Hepatocyte (in vitro differentiated cells): ENCODE data around the gene FAM53B. TPM values are rescaled to one million over a fixed set of nuclear protein-coding genes. Genes with fewer than 3 reads are reported as not detected.

ENCODE experiments used
- DNase-seq: peaks from one replicate; pipeline ENCODE4 v3.0.0-alpha.2; 2016; ENCODE audit warnings: low spot score
- H2AFZ ChIP-seq: fragments of 200-600 bp; sonication (generic); 2 replicates; pipeline ENCODE4 v1.6.0; 2016; ENCODE audit warnings: antibody characterized with exemption, mild to moderate bottlenecking
- H3K27ac ChIP-seq: fragments of 200-600 bp; sonication (generic); 2 replicates; pipeline ENCODE4 v1.5.1; 2016; ENCODE audit warnings: mild to moderate bottlenecking
- H3K27me3 ChIP-seq: fragments of 200-600 bp; sonication (generic); 2 replicates; pipeline ENCODE4 v1.6.1; 2016
- H3K36me3 ChIP-seq: fragments of 200-600 bp; sonication (generic); replicated peaks from 2 replicates; pipeline ENCODE4 v1.5.1; 2016; ENCODE audit warnings: low read depth; ENCODE audit not compliant: insufficient read depth
- H3K4me1 ChIP-seq: fragments of 200-600 bp; sonication (generic); 2 replicates; pipeline ENCODE4 v1.5.1; 2016; ENCODE audit warnings: mild to moderate bottlenecking, moderate library complexity; ENCODE audit not compliant: insufficient read depth
- H3K4me2 ChIP-seq: fragments of 200-600 bp; sonication (generic); 2 replicates; pipeline ENCODE4 v1.6.0; 2016
- H3K4me3 ChIP-seq: fragments of 200-600 bp; sonication (generic); 2 replicates; pipeline ENCODE4 v1.5.1; 2016; ENCODE audit warnings: mild to moderate bottlenecking
- H3K79me2 ChIP-seq: fragments of 200-600 bp; sonication (generic); 2 replicates; pipeline ENCODE4 v1.6.0; 2017; ENCODE audit warnings: mild to moderate bottlenecking
- H3K9me2 ChIP-seq: fragments of 200-600 bp; sonication (generic); replicated peaks from 2 replicates; pipeline ENCODE4 v1.6.0; 2017; ENCODE audit warnings: mild to moderate bottlenecking; ENCODE audit not compliant: insufficient read depth
- H3K9me3 ChIP-seq: fragments of 200-600 bp; sonication (generic); 2 replicates; pipeline ENCODE4 v1.5.1; 2016; ENCODE audit warnings: low read depth, mild to moderate bottlenecking
- H4K20me1 ChIP-seq: fragments of 200-600 bp; sonication (generic); 2 replicates; pipeline ENCODE4 v1.6.0; 2016; ENCODE audit warnings: mild to moderate bottlenecking; ENCODE audit not compliant: insufficient read depth, poor library complexity, severe bottlenecking
- CTCF ChIP-seq: fragments of 200-600 bp; sonication (generic); IDR thresholded peaks from 2 replicates; pipeline ENCODE4 v1.5.1; 2016; ENCODE audit warnings: antibody characterized with exemption, mild to moderate bottlenecking; ENCODE audit not compliant: poor library complexity
- EZH2 ChIP-seq: fragments of 200-600 bp; sonication (generic); IDR thresholded peaks from 2 replicates; pipeline ENCODE4 v1.6.1; 2016; ENCODE audit warnings: antibody characterized with exemption, mild to moderate bottlenecking, borderline replicate concordance
- EZH2phosphoT487 ChIP-seq: fragments of 200-600 bp; sonication (generic); IDR thresholded peaks from one replicate; pipeline ENCODE4 v1.6.1; 2018; ENCODE audit warnings: antibody characterized with exemption, mild to moderate bottlenecking, low read depth, moderate library complexity; ENCODE audit not compliant: unreplicated experiment, severe bottlenecking
- WGBS: methylation state at CpG from one replicate; pipeline ENCODE4 v1.1.6; 2016; ENCODE audit warnings: low lambda C conversion rate; ENCODE audit errors: missing lambda C conversion rate; 5-methylcytosine and 5-hydroxymethylcytosine counted together
- polyA plus RNA-seq: library from polyadenylated mRNA; unstranded; fragments of >200 nt; fragmentation: Nextera tagmentation; extraction: Ambion mirVana; gene quantifications from 2 replicates; pipeline ENCODE4 v1.2.1, GENCODE V29; 2016
- total RNA-seq: library from RNA; depleted of rRNA; stranded (reverse); fragments of >200 nt; gene quantifications from 2 replicates; pipeline ENCODE4 v1.2.3, GENCODE V29; 2014

FAM53B gene
- total and polyA plus RNA-seq, 2 experiments from 2014 or later: 10.3 to 23.6 TPM

DNA sequence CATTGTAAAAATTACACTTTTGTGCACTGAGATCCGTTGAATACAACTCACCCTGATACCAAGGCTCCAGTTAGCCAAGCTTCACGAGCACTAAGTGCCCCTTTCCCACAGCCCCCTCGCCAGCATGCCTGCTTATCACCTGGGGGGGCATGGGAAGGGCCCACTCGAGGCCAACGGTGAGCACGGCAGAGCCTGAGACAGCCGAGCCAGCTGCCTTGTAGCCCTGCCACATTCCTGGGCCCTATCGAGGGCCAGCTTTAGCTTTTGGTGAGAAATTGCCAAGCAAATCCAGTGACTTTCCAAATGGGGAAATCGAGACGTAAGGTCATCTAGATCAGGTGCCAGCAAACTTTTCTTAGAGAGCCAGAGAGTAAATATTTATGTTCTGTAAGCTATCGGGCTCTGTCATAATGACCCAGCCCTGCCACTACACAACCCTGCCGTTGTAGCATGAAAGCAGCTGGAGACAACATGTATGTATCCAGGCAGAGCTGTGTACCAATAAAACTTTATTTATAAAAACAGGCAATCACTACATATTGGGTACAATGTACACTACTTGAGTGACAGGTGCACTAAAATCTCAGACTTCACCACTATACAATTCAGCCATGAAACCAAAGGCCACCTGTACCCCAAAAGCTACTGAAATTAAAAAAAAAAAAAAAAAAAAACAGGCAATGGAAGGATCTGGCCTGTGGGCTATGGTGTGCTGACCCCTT lies 83.6 kb downstream of the FAM53B start:
- Histone ChIP-seq H3K4me1 (no peaks in the 10 kb centered on the region), H3K4me3 (no peak overlapping the region), H2AFZ (no peak overlapping the region), H3K79me2 (peaks cover 47% of the 10 kb centered on the region), H3K27me3 (no peaks in the 10 kb centered on the region), H3K36me3 (no peaks in the 10 kb centered on the region), H3K9me2 (no peaks in the 10 kb centered on the region), H3K4me2 (no peak overlapping the region), H3K27ac (no peak overlapping the region), H4K20me1 (no peaks in the 10 kb centered on the region), H3K9me3 (no peaks in the 10 kb centered on the region)
- WGBS: 90% methylated on average over 12 of the region's 12 CpGs
- TF ChIP-seq CTCF: no peak
- TF ChIP-seq EZH2: no peak
- TF ChIP-seq EZH2phosphoT487: no peak
- no peak for DNase-seq

DNA sequence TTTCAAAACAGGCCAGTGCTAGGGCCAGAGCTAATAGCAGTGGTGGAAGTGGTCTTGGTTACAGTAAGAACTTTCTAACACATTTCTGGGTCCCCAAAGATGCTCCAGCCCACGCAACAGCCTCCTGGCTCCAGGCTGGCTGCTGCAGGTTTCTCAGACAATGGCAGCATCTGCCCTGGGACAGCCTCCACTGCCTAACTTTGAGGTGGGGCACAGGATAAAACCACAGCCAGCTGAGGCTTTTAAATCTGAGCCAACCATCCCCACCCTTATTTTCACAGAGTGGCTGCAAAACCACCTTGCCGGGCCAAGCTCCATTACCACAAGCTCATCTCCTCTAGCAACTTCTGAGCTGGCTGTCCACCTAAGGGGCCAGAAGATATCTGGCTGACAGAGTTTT lies 84.8 kb downstream of the FAM53B start:
- no peak for DNase-seq
- peaks cover 40% of the 10 kb centered on the region for H3K79me2 ChIP-seq
- H3K27ac ChIP-seq: no peak overlapping the region
- H2AFZ ChIP-seq: no peak overlapping the region
- H3K9me2 ChIP-seq: no peaks in the 10 kb centered on the region
- WGBS: 63% methylated on average over 2 of the region's 2 CpGs
- H3K27me3 ChIP-seq: no peaks in the 10 kb centered on the region
- no peak overlapping the region for H3K4me3 ChIP-seq
- H3K4me2 ChIP-seq: no peak overlapping the region
- no peak for TF ChIP-seq EZH2phosphoT487
- no peak for TF ChIP-seq EZH2
- no peak for TF ChIP-seq CTCF
- H3K4me1 ChIP-seq: no peaks in the 10 kb centered on the region
- no peaks in the 10 kb centered on the region for H3K36me3 ChIP-seq
- H3K9me3 ChIP-seq: no peaks in the 10 kb centered on the region
- H4K20me1 ChIP-seq: no peaks in the 10 kb centered on the region

GRCh38 chr10:124658591-124659242 lies 85.5 kb downstream of the FAM53B start:
- no peaks in the 10 kb centered on the region for H3K9me3 ChIP-seq
- H3K36me3 ChIP-seq: no peaks in the 10 kb centered on the region
- no peak for TF ChIP-seq CTCF
- no peak for TF ChIP-seq EZH2
- no peak for TF ChIP-seq EZH2phosphoT487
- no peak overlapping the region for H3K4me2 ChIP-seq
- no peaks in the 10 kb centered on the region for H3K27me3 ChIP-seq
- no peaks in the 10 kb centered on the region for H3K9me2 ChIP-seq
- no peak overlapping the region for H3K27ac ChIP-seq
- H4K20me1 ChIP-seq: no peaks in the 10 kb centered on the region
- 94% methylated on average over 12 of the region's 12 CpGs for WGBS
- peaks cover 35% of the 10 kb centered on the region for H3K79me2 ChIP-seq
- H3K4me3 ChIP-seq: no peak overlapping the region
- DNase-seq: no peak
- no peaks in the 10 kb centered on the region for H3K4me1 ChIP-seq
- H2AFZ ChIP-seq: no peak overlapping the region
